Peyer's patch (tissue), 4 donors: Measurements from ENCODE around the gene CIAO2A.
A peak's percentile ranks its signal among the peaks of the same experiment; 100 is the strongest.

Experiments used
- CTCF ChIP-seq, 6 experiments: fragments of 450-650 bp in 4 of 6; fragments of 200-600 bp in 2 of 6; sonication (generic) in 1 of 6; IDR thresholded peaks; one replicate each; pipeline ENCODE4 v1.5.1; 2017 to 2019; ENCODE audit warnings: antibody characterized with exemption in 6 of 6, mild to moderate bottlenecking in 3 of 6, moderate library complexity in 1 of 6
- POLR2A ChIP-seq, 2 donors: fragments of 450-650 bp; IDR thresholded peaks; one replicate each; pipeline ENCODE4 v1.5.1; 2017; ENCODE audit warnings: antibody characterized with exemption in 2 of 2, mild to moderate bottlenecking in 2 of 2, moderate library complexity in 2 of 2

GRCh38 chr15:64024172-64025050 is 69.2 kb downstream of the CIAO2A start:
- TF ChIP-seq CTCF (IDR thresholded peaks at IDR 0.05) (peak in 2 of 6 experiments; percentile 17), POLR2A (IDR thresholded peaks at IDR 0.05) (no peak)
